ENCODE results near the gene ACSL1.

DNA sequence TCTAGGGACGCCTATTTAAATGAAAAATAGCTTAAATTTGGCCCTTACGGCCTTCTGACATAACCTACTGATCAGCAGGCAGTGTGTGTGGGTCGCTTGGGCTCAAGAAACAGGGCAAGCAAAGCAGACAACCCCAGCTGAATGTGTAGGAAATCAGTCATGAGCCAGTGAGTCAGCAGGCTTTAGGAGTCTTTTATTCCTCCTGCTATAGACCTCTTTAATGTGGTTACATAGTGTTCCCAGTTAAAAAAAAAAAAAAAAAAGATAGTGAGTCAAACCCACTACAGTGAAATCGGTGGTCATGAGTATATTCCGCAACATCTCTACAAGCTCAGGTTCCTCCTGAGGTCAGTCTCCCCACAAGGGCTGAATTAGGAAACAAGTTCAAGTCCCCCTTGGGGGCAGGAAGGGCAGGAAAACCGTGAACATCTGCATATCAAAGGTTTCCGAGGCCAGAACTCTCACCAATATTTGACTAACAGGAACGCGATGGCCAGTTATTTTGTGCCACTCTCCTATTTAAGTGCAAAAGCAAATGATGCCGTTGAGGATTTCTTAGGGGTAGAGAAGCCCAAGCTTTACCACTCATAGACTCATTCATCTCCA lies 32.7 kb downstream of the ACSL1 start:
- TF ChIP-seq ZFX (IDR thresholded peaks at IDR 0.05; ENCODE audit: borderline replicate concordance) (no peak), CTCF (IDR thresholded peaks at IDR 0.05) (no peak)
